GM18526 (cell line): Measurements from ENCODE around the gene CUL4A.

ENCODE experiments used
- POLR2A ChIP-seq: IDR thresholded peaks from 3 replicates; pipeline ENCODE4 v1.6.1; 2011; ENCODE audit not compliant: insufficient read length; ENCODE audit errors: extremely low read depth

The CUL4A gene

DNA sequence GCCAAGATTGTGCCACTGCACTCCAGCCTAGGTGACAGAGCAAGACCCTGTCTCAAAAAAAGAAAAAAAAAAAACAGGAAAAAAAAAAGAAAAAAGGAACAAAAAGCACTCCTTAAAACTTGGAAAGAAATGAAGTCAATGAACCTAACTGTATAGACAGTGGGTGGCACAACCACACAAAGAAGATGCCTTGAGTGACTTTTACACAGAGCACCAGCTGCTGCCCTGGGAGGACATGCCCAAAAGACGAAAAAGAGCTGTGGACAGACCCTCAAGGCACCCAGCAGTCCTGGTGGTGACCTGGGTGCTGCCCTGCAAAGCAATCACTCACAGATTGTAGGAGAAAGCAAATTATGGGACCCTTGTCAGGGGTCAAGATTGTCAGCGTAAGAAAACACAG is 81.7 kb downstream of the CUL4A start:
- no peak for TF ChIP-seq POLR2A

DNA sequence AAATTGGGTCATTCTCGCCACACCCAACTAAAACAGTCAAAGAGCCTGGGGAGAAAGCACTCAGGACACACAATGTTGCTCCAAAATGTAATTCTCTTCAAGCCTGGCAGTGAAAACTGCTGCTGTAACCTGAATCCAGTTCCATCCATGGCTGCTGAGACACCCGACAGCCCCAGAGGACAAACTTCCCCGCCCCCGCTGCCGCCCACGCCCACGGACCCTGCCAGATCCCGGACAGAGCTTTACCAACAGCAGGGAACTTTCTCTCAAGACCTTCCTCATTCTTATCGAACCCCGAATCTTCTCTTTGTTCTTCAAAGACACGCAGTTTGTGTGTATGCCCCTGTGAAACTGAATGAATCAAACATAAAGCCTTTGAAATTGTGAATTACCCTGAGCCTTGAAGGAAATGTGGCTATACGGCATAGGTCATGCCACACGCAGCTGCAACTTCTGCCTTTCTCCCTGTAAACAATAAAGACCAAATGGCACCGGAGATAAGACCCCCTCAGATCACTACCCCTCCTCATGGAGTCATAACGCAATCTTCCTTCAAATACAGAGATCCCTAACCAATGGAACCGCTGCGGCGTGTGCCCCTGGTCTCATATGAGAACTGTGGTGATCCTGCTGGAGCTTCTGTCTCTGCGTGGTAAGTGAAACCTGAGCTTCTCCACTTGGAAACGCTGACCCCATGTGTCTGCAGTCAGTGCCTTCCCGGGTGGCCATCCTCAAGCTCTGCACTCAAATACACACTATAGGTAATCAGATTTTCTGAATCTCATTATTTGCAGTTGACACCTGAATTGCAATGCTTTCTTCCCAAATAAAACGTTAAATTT is 82.8 kb downstream of the CUL4A start:
- TF ChIP-seq POLR2A = no peak

DNA sequence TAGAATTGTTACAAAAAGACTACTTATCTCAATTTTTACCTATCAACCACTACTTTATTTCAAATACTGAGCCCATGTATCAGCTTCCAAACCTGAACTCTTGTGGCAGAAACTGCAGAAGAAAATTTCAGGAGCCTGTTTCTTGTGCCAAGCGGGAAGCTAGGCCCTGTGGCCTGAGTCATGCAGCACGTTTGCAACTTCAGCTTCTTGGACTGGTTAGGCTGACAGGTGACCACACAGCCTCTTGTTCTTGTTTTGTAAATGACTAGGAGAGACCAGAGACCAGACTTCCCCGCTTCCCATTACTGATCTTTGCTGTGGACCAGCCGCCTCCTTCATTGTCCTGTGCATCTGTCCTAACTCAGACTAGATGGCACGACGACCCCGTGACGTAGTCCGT is 84.3 kb downstream of the CUL4A start:
- no peak for TF ChIP-seq POLR2A

DNA sequence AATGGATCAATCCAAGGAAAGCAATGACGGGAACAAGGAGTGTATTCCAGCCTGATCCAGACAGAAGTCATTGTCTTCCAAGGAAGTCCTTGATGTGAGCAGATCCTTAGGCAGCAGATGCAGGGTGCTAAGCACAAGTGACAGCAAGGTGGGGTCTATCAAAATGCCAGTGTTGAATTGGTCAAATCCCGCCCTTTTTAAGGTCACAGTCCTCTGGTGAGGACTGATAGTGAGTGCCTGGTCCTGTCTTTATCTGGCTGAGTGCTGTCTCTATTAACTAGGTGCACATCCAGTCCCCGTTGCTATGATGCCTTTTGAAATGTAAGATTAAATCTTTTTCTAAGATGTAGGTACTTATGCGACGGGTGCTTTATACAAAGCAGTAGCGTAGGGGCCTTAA is 86.4 kb downstream of the CUL4A start:
- TF ChIP-seq POLR2A = no peak

DNA sequence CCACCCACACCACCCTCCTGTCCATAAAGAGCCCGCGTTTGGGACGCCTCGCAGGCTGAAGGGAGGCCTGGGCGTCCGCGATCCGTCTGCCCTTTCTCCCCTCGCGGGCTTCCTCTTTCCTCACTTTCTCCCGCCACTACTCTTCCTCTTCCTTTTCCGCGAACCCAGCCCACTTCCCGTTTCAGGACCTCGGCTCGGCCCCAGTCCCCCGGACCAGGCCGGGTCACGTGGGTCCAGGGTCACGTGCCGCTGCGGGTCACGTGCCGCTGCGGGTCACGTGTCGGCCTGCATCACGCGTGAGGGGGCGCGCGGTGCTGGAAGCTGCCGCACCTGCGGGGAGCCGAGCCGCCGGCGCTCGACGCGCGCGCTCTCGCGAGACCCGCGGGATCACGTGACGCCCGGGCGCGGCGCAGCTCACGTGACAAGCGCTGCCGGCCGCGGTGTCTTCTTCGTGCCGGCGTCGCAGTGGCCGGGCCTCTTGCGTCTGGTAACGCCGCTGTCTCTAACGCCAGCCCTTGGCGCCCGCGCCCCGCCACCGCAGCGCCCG is 87.5 kb downstream of the CUL4A start, which contains the start of gene LAMP1:
Gene LAMP1 (plus strand): TSS at position 417 of the 547 bp plus-strand sequence. CDS start 196 bp downstream, outside the sequence.
- peak; percentile 66 for TF ChIP-seq POLR2A

DNA sequence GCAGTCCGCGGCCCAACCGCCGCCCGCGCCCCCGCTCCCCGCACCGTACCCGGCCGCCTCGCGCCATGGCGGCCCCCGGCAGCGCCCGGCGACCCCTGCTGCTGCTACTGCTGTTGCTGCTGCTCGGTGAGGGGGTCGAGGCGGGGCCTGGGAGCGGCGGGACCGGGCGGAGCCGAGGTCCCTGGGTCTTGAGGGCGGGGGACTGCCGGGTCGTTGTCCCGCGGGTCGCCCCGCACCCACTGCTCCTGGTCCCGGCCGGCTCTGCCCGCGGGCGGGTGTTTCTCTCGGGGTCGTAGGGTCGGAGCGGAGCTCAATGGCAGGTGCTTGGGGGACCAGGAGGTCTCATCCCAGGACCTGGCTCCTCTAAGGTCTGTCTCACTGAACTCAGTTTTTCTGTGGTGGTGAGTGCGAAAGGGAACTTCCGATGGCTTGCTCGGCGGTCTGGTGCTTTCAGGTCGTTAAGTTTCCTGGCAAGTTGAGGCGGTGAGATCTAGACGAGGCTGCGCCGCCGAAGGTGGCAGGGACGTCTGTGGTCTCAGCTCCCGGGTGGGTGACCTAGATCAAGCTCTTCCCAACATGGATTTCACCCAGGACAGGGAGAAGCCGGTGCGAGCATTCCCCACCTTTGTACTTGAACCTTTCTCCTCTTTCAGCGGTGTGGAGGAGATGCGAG is 88.1 kb downstream of the CUL4A start:
- no peak for TF ChIP-seq POLR2A

DNA sequence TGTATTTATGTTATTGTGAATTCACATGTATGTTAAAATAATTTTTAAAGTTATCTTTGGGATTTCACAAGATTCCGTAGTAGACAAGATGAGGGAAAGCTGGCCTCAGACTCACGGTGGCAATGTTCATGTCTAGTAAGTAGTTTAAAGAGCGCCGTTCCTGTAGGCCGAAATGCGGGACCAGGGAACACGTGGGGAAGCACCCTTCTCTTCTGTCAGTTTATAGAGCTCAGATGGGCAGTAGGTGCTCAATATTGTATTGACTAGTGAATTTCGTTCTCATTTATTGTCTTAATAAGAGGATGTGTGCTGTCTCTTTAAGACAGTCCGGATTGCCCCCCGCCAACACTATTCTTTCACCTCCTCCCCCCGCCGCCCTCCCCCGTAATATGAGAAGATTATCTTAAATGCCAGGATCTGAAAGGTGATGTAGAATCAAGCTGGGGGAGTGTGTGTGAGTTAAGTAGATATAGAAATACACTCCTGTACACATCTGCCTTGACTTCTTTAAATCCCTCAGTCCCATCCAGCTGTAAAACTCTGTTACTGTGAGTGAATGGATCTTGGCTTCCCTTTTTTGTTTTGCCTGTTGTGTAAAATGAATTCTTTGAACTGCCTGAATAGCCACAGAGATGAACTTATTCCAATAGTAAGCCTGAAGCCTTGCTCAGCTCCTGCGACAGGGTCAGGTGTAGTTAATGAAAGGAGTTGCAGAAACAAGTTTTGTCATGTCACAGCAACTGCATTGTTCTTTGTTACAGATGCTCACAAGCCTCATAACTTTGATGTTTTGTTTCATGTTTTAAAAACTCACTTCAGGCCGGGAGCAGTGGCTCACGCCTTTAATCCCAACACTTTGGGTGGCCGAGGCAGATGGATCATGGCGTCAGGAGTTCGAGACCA is 88.9 kb downstream of the CUL4A start:
- TF ChIP-seq POLR2A = no peak

DNA sequence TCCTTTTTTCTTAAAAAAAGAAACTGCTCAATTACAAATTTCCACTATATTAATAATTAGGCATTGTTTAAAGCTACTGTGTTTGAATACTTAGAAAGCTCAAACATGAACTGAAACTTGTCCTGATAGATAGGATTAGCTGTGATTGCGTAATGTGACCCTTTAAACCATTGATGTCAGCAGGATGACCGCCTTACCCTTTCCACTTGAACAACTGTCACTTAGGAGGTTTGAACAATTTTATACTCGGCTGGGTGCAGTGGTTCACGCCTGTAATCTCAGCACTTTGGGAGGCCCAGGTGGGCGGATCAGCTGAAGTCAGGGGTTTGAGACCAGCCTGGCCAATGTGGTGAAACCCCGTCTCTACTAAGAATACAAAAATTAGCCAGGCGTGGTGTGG is 90.5 kb downstream of the CUL4A start:
- no peak for TF ChIP-seq POLR2A

DNA sequence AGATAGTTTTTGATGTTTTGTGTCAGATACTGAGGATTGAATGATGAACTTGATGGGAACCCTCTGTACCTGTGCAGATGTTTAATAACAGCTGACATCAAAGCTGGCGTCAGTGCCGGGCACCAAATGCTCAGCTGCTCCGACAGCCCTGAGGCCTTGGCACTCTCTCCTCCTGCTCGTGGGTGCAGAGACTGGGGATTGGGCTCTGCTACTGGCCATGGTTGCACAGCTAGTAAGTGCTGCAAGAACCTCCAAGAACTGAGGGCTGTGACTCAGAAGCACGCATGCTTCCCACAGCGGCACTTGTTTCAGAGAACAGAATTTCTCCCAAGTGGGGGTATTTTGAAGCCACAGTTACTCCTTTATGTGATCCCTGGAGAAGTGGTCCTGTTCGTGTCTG is 93.6 kb downstream of the CUL4A start:
- TF ChIP-seq POLR2A = no peak

DNA sequence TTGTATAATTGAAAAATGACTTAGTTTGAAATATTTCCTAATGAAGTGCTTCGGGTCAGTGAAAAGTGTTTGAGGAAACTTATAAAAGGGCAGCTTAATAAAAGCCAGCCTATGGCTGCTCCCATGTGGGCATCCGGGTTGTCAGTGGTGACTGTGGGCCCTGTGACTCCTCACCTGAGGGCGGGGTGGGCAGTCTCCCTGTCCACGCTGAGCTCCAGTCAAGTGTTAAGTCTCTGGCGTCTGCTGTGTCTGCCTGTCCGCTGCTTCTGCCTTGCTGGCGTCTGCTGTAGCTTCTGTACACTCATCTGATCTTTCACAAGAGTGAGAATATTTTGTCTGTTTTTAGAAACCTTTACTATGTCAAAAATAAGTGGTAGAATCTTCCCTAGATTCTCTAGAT is 94.7 kb downstream of the CUL4A start:
- no peak for TF ChIP-seq POLR2A

DNA sequence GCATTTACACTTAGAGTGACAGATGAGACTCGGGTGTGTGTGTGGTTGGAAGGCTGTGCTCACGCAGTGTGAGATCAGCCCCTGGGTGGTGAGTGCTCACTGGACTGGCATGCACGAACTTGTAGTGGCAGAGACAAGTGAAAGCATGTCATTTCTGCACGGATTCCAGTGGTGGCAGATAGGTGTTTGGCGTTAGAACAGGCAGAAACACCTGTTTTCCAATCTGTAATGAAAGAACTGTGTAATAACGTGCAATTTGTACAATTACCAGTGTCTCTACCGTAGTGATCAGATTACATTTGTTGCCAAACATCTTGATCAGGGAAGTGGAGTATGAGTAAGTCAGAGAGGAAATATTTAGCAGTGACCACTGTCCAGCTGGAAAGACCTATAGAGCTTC is 95.8 kb downstream of the CUL4A start:
- no peak for TF ChIP-seq POLR2A

DNA sequence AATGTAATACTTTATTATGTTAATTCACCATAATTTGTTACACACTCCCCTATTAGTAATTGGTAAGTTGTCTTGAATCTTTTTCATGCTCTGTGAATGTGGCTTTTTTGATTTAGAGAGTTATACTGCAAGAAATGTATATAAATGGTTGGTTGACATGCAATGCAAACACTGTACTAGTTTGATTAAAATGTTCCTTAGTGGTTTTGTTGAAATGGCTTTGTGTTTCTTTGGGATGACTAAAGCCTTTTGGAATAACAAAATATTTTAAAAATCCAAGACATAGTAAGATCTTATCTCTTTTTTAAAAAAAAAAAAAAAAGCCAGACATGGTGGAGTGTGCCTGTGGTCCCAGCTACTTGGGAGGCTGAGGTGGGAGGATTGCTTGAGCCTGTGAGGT is 98.1 kb downstream of the CUL4A start:
- no peak for TF ChIP-seq POLR2A

DNA sequence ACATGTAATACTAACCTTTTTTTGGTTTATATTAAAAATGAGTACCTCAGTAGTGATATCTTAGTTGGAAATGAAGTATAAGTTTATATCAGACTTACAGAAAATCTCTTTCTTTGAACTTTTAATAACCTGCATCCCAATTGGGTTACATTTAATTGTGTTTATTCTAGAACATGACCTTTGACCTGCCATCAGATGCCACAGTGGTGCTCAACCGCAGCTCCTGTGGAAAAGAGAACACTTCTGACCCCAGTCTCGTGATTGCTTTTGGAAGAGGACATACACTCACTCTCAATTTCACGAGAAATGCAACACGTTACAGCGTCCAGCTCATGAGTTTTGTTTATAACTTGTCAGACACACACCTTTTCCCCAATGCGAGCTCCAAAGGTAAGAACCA is 100.1 kb downstream of the CUL4A start:
- TF ChIP-seq POLR2A = no peak

DNA sequence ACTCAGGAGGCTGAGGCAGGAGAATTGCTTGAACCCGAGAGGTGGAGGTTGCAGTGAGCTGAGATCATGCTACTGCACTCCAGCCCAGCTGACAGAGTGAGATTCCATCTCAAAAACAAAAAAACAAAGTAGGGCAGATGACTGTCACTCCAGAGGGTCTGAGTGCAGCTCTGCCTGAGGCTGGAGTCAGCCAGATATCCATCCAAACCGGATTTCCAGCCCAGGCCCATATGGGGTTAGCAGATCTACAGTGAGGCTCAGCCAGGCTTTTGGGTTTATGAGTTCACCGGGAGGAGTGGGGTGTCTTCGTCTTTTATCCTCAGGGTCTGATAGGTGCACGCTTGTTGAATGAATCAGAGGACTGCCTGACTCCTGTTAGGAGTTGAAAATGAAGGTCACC is 106.6 kb downstream of the CUL4A start:
- no peak for TF ChIP-seq POLR2A
